ENCODE results near the gene YDJC.
"Not testable (repeated sequence)": the region's sequence is repeated elsewhere in the genome, so short reads cannot be mapped to it uniquely, and the experiment has no call there.

Gene YDJC

DNA sequence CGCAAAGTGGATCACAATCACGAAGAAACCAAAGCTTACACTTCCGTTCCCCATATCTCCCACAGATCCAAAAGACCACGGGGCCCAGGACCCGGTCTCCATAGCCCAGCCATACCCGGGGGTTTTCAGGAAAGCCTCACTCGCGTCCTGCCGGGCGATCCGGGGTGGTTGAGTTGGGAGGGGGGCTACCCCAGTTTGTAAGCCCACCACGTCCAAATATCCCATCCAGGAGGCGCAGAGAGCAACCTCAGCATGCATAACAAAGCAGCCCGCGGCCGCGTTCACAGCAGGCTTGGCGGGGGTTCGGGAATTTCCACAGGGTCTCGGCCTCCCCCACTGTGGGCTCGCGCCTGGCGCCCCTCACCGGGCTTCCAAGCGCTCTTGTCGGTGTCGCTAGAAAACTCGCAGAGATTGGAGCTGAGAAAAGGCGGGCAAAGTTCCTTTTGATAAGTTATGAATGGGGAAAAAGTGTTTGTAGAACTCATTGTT lies 21.7 kb upstream of the YDJC start:
- no peak for DNase-seq (ENCODE audit: low read depth in 2 of 2)

DNA sequence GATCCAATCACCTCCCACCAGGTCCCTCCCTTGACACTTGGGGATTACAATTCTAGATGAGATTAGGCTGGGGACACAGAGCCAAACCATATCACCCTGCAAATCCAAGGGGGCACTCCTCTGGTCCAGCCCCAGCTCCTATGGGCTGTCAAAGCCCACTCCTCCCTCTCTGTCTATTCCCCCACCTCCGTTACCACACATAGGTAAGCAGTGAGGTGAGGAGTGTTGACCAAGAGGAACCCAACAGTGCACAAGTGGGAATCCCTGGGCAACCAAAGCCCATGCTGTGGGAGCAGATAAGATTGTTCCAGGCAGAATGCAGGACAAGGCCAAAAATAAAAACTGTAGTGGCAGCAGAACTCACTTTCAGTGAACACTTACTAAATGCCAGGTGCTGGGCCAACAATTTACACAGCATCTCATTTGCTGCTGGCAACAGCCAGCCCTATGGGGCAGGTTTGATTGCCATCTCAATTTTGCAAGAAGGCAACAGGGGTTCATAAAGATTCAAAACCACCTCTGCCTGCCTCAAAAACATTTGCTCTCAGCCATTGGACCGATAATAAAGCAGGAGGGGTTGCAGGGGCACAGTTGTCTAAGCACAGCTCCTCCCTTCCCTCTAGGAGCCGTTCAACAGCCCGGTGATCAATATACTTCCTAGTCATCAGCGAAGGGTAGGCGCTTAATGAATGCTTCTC lies 21.1 kb upstream of the YDJC start:
- DNase-seq (ENCODE audit: low read depth in 2 of 2) = no peak

DNA sequence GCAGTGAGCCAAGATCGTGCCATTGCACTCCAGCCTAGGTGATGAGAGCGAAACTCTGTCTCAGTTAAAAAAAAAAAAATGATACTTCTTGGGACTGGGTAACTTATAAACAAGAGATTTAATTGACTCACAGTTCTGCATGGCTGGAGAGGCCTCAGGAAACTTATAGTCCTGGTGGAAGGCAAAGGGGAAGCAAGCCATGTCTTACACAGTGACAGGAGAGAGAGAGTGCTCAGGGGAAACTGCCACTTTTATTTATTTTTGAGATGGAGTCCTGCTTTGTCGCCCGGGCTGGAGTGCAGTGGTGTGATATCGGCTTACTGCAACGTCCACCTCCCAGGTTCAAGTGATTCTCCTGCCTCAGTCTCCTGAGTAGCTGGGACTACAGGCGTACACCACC lies 20.5 kb upstream of the YDJC start:
- DNase-seq (ENCODE audit: low read depth in 2 of 2) = no peak

DNA sequence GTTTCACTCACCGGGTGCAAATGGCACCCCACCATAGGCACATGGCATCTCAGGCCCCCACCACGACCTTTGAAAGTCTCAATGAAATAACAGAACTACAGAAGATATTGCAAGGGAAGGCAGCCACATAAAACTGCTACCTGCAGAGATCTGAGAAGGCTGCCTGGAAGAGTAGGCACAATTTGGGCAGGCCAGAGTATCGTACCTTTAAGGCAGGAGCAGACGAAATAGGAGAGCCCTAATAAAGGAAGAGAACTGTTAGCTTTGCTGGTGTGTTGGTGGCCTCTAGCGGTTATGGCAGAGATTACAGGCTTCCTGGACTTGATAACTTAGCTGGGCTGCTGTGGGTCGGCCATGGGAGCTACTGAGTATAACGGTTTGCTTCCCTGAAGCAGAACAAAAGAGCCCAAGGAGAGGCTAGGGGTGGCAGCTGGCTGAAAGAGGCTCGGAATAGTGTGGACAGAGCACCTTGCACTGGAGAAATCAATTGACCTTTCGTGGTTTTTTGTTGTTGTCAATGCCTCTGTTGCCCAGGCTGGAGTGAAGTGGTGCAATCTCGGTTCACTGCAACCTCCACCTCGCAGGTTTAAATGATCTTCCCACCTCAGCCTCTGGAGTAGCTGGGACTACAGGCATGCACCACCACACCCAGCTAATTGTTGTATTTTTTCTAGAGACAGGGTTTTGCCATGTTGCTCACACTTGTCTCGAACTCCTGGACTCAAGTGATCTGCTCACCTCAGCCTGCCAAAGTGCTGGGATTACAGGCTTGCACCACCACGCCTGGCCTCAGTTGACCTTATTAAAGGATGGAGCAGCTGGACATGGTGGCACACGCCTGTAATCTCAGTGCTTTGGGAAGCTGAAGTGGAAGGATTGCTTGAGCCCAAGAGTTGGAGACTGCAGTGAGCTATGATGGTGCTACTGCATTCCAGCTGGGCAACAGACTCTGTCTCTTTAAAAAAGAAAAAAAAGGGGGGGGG lies 17.1 kb upstream of the YDJC start:
- peak in 1 of 2 experiments; percentile 75 for DNase-seq (ENCODE audit: low read depth in 2 of 2)

- not testable (repeated sequence) for DNase-seq (ENCODE audit: low read depth in 2 of 2)
Measured at GRCh38 chr22:21645513-21645912, 15.7 kb upstream of the YDJC start.

- no peak for DNase-seq (ENCODE audit: low read depth in 2 of 2)
Measured at GRCh38 chr22:21643533-21644357, 13.9 kb upstream of the YDJC start.

DNA sequence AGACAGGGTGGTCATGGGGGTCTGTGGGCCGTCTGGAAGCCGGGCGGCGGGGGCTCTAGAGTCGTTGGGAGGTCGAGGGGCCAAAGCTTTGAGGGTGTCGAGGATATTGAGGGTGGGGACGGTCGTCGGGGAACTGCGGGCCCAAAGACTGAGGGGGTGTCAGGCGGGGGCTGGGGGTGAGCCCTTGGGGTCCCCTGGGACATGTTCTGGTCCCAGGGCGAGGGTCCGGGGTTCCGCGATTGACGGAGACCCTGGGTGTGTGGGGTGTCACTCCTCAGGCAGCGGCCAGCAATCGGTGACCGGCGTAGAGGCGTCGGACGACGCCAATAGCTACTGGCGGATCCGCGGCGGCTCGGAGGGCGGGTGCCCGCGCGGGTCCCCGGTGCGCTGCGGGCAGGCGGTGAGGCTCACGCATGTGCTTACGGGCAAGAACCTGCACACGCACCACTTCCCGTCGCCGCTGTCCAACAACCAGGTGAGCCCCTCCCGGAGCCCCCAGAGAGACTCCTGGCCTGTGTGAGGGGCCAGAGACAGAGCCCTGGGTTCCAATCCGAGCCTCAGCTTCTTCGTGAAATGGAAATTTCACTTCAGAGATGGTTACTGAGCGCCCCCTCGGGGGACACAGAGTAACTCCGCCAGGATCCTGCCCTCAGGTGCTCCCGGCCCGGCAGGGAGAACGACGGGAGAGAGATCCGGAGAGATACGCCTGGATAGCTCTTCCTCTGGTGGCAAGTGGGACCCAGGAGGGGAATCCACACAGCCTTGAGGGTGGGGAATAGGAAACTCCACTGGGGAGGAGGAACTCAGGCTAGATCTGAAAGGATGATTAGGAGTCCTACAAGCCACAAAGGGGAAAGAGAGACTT lies 13.0 kb upstream of the YDJC start:
- peak in 1 of 2 experiments; percentile 64 for DNase-seq (ENCODE audit: low read depth in 2 of 2)

GRCh38 chr22:21641789-21642583 lies 12.2 kb upstream of the YDJC start, which contains the start of gene SDF2L1:
Gene SDF2L1, plus strand, starts transcription at chr22:21642302. Its CDS starts 35 bp downstream, at chr22:21642337.
- peak; percentile 95 to 98 for DNase-seq (ENCODE audit: low read depth in 2 of 2)

- no peak for DNase-seq (ENCODE audit: low read depth in 2 of 2)
Measured at GRCh38 chr22:21641417-21641788, 11.6 kb upstream of the YDJC start.

DNA sequence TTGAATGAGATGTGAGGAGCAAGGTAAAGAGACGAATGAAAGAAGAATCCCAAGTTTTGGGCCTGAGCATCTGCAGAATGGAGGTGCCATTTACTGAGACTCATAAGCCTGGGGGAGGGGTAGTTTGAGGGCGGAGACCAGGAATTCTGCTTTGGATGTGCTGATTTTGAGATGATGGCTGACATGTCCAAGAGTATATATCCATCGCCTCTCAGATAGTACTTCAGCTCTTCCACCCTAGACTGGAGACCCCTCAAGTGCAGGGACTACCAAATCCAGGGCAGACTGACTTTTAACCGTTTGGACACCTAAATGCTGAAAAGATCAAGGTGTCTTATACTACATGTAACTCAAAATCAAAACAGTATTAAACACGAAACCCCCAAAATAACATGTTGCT lies 11.0 kb upstream of the YDJC start:
- DNase-seq (ENCODE audit: low read depth in 2 of 2) = no peak

DNA sequence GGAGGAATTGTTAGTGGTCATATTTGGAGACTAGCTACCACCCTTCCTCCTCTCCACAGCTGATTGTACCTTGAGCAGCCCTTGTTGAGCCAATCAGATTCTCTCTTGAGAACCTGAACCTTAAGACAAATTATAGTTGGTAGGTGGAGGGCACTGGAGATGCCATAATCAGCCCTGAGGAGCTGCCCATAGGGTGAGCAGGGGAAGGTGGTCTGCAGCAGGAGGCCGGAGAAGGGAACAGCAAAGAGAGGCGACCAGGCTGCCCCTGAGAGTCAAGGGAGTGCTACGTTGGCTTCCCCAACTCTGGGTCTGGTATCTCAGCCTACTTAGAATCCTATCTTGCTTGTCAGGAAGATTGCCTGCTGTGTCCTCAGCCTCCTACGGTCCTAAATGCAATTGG lies 9.5 kb upstream of the YDJC start:
- DNase-seq (ENCODE audit: low read depth in 2 of 2) = no peak

DNA sequence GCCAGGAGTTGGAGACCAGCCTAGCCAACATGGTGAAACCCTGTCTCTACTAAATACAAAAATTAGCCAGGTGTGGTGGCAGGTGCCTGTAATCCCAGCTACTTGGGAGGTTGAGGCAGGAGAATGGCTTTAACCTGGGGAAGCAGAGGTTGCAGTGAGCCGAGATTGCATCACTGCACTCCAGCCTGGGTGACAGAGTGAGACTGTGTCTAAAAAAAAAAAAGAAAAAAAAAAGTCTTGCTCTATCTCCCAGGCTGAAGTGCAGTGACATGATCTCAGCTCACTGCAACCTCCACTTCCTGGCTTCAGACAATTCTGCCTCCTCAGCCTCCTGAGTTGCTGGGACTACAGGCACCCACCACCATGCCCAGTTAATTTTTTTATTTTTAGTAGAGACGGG lies 7.6 kb upstream of the YDJC start:
- DNase-seq (ENCODE audit: low read depth in 2 of 2) = not testable (repeated sequence)

- no peak for DNase-seq (ENCODE audit: low read depth in 2 of 2)
Measured at GRCh38 chr22:21636629-21637218, 6.9 kb upstream of the YDJC start.

DNA sequence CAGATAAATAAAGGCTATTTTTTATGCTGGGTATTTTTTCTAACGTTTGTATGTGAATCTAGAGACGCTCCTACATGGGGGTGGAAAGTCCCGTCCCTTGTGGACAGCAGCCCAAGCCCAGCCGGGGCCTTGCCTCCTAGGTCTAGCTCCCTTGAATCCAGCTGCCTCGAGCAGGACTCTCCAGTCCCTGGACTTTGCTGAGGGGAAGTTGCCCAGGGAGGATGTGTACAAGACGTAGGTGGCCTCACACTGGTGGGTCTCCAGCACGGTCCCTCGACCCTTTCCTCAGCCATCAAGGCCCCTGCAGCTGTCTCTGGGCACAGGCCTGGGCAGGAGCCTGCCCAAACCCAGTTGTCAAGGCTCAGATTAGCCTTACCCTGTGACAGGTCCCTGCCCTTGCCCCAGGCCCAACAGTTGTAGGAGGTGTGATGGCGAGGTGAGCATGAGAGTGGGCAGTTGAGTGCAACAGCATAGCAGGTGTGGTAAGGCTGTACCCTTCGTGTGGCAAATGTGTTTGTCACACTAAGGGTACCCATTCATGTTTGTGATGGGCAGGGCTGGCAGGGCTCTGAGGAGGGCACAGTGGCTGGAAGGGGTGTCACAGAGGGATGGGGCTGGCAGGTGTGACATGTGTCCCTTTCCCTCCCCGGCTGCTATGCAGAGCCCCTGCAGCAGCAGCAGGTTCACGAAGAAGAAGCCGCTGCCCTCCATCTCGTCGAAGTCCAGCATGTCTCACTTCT lies 6.1 kb upstream of the YDJC start:
- no peak for DNase-seq (ENCODE audit: low read depth in 2 of 2)

- DNase-seq (ENCODE audit: low read depth in 2 of 2) = no peak
Measured at GRCh38 chr22:21634844-21635243, 5.0 kb upstream of the YDJC start.

DNA sequence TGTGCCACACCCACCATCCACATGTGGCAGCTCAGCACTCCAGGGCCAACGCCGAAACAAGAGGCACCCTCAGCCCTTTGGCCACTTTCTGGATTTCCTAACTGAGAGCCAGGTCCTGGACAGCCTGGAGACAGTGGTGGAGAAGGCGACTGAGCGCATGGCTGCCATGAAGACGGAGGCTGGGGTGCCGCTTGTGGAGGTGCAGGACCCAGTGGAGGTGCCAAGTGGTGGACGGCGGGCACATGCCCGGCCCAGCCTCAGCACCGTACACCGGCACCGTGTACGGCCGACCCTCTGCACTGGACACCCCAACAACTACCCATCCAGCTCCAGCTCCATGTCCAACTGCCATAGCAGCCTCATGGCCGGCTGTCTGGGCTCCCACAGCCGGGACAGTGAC lies 4.3 kb upstream of the YDJC start:
- no peak for DNase-seq (ENCODE audit: low read depth in 2 of 2)

DNA sequence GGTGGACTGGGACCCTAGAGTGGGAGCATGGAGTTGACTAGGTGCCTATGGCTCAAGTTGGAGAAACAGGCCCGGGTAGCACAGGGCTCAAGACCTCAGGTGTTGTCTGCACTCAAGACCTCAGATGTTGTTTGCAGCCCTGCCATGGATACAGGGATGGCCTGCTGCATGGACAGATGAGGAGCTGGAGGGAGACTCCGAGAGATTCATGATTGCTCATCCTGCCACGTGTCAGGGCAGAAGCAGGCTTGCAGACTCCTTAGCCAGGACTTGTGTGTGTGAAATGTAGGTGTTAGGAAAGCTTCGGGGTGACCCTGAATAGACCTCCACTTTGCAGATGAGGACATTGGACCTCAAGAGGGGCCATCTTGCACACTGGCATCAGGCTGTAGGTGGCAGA lies 3.7 kb upstream of the YDJC start:
- DNase-seq (ENCODE audit: low read depth in 2 of 2) = no peak

DNA sequence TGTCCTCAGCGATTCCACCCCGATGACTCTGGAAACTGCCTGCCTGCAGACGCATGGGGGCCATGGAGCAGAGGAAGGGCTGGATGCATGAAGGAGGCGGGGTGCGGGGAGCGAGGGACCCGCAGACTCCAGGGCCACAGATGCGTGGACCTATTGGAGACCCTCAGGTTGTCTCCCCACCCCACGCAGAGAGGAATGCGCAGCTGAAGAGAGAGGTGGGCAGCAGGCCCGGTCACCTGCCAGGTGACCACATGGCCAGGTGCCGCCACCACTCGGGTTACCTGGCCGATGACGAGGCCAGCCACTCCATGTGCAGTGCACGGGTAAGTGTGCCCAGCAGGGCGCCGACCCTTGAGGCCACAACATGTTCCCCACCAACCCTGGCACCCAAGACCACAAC lies 3.1 kb upstream of the YDJC start:
- DNase-seq (ENCODE audit: low read depth in 2 of 2) = no peak
